Measurements from ENCODE around the gene NPLOC4. TPM values are rescaled to one million over a fixed set of nuclear protein-coding genes. Genes with fewer than 3 reads are reported as not detected.
A peak's percentile ranks its signal among the peaks of the same experiment; 100 is the strongest.

Gene NPLOC4
- total and polyA plus RNA-seq, 2 of the 13 experiments (the other 11 are each of a cell fraction or from before 2014, with no cell fraction given), result 57.0 to 97.0 TPM

DNA sequence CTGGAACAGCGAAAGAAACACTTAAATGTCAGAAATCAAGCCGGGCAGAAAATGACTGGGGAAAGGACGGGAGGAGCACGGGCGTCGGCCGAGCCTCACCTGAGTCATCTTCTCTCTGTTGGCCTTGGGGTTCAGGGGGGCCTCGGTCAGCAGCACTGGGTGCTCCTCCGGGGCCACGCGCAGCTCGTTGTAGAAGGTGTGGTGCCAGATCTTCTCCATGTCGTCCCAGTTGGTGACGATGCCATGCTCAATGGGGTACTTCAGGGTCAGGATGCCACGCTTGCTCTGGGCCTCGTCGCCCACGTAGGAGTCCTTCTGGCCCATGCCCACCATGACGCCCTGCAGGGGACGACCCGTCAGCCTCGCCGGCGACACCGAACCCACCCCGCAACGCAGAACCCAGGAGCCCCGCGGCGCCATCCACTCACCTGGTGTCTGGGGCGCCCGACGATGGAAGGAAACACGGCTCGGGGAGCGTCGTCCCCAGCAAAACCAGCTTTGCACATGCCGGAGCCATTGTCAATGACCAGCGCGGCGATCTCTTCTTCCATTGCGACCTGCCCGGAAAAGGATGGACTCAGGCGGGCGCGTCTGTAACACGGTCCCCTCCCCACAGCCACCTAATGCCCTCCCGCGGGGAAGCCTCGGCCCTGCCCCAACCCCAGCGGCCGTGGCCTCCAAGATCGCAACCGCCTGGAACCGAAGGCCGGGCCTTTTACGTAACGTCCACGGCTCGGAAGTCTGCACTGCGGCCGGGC, 124.9 kb downstream of the NPLOC4 start (continued):
- TF ChIP-seq, protein P1, sequence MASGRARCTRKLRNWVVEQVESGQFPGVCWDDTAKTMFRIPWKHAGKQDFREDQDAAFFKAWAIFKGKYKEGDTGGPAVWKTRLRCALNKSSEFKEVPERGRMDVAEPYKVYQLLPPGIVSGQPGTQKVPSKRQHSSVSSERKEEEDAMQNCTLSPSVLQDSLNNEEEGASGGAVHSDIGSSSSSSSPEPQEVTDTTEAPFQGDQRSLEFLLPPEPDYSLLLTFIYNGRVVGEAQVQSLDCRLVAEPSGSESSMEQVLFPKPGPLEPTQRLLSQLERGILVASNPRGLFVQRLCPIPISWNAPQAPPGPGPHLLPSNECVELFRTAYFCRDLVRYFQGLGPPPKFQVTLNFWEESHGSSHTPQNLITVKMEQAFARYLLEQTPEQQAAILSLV (CRISPR knock-in tag; IDR thresholded peaks at IDR 0.05; ENCODE audit: borderline replicate concordance), result peak; percentile 55; the same call in 1 of the 2 replicates
- TF ChIP-seq JUNB (CRISPR knock-in tag; IDR thresholded peaks at IDR 0.05; ENCODE audit: borderline replicate concordance), result no peak
- no peak for TF ChIP-seq TP53 (CRISPR knock-in tag; conservative IDR thresholded peaks at IDR 0.05)
- TF ChIP-seq, protein P2, sequence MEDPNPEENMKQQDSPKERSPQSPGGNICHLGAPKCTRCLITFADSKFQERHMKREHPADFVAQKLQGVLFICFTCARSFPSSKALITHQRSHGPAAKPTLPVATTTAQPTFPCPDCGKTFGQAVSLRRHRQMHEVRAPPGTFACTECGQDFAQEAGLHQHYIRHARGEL (CRISPR knock-in tag; IDR thresholded peaks at IDR 0.05), result no peak
- no peak for TF ChIP-seq SALL1 (CRISPR knock-in tag; IDR thresholded peaks at IDR 0.05)
- no peak for TF ChIP-seq YY1 (IDR thresholded peaks at IDR 0.05; ENCODE audit: insufficient read depth, insufficient replicate concordance, low read depth, low read length)
- no peak for TF ChIP-seq FOXC1 (CRISPR knock-in tag; IDR thresholded peaks at IDR 0.05; ENCODE audit: borderline replicate concordance)
- TF ChIP-seq TAF15 (IDR thresholded peaks at IDR 0.05; ENCODE audit: low read depth, low read length, poor library complexity, severe bottlenecking), result no peak
- no peak for TF ChIP-seq ZSCAN25 (CRISPR knock-in tag; IDR thresholded peaks at IDR 0.05)
- no peak; the same call in 1 of the 2 replicates for TF ChIP-seq MEF2D (CRISPR knock-in tag; IDR thresholded peaks at IDR 0.05)
- TF ChIP-seq NFYC (CRISPR knock-in tag; IDR thresholded peaks at IDR 0.05), result no peak
- TF ChIP-seq NR2F1 (CRISPR knock-in tag; IDR thresholded peaks at IDR 0.05), result no peak
- TF ChIP-seq KDM5A (IDR thresholded peaks at IDR 0.05; ENCODE audit: borderline replicate concordance, low read length), result no peak; the same call in 1 of the 2 replicates
- TF ChIP-seq ZNF83 (CRISPR knock-in tag; IDR thresholded peaks at IDR 0.05; ENCODE audit: borderline replicate concordance), result no peak
- TF ChIP-seq ZNF678 (CRISPR knock-in tag; IDR thresholded peaks at IDR 0.05), result no peak; the same call in 1 of the 2 replicates
- no peak for TF ChIP-seq ATM (IDR thresholded peaks at IDR 0.05; ENCODE audit: borderline replicate concordance)
- TF ChIP-seq, protein P3, sequence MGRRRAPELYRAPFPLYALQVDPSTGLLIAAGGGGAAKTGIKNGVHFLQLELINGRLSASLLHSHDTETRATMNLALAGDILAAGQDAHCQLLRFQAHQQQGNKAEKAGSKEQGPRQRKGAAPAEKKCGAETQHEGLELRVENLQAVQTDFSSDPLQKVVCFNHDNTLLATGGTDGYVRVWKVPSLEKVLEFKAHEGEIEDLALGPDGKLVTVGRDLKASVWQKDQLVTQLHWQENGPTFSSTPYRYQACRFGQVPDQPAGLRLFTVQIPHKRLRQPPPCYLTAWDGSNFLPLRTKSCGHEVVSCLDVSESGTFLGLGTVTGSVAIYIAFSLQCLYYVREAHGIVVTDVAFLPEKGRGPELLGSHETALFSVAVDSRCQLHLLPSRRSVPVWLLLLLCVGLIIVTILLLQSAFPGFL (CRISPR knock-in tag; IDR thresholded peaks at IDR 0.05), result no peak; the same call in 1 of the 2 replicates
- no peak for TF ChIP-seq SMC3 (IDR thresholded peaks at IDR 0.05; ENCODE audit: low read length)
- no peak; the same call in 1 of the 2 replicates for TF ChIP-seq ZMYM4 (CRISPR knock-in tag; IDR thresholded peaks at IDR 0.05)
- TF ChIP-seq, protein P4, sequence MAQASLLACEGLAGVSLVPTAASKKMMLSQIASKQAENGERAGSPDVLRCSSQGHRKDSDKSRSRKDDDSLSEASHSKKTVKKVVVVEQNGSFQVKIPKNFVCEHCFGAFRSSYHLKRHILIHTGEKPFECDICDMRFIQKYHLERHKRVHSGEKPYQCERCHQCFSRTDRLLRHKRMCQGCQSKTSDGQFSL (CRISPR knock-in tag; IDR thresholded peaks at IDR 0.05), result no peak
- peak; percentile 86; the same call in 1 of the 2 replicates for TF ChIP-seq AKAP8 (CRISPR knock-in tag; IDR thresholded peaks at IDR 0.05)
- TF ChIP-seq, protein P5, sequence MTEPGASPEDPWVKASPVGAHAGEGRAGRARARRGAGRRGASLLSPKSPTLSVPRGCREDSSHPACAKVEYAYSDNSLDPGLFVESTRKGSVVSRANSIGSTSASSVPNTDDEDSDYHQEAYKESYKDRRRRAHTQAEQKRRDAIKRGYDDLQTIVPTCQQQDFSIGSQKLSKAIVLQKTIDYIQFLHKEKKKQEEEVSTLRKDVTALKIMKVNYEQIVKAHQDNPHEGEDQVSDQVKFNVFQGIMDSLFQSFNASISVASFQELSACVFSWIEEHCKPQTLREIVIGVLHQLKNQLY (CRISPR knock-in tag; IDR thresholded peaks at IDR 0.05), result no peak
- TF ChIP-seq PHF20 (CRISPR knock-in tag; IDR thresholded peaks at IDR 0.05), result 0 out of 2 replicates have a peak, but pooled peaks have one; percentile 11
- no peak for TF ChIP-seq NR1H2 (CRISPR knock-in tag; IDR thresholded peaks at IDR 0.05; ENCODE audit: borderline replicate concordance, low read depth)
- no peak for TF ChIP-seq ZNF75D (CRISPR knock-in tag; IDR thresholded peaks at IDR 0.05; ENCODE audit: borderline replicate concordance)
- no peak for TF ChIP-seq PLRG1 (conservative IDR thresholded peaks at IDR 0.05)
- no peak; the same call in 1 of the 2 replicates for TF ChIP-seq POLR2AphosphoS5 (IDR thresholded peaks at IDR 0.05; ENCODE audit: low read depth, low read length)
- TF ChIP-seq ZNF530 (CRISPR knock-in tag; IDR thresholded peaks at IDR 0.05; ENCODE audit: low read depth), result no peak

Data from HepG2 (cell line).